CD4-positive, alpha-beta T cell (primary cell): ENCODE data around the gene IL13. TPM values are rescaled to one million over a fixed set of nuclear protein-coding genes. Genes with fewer than 3 reads are reported as not detected.

Experiments
- ATAC-seq: fragments of 200-7000 bp; cut with Tn5 transposase; one replicate; pipeline ENCODE4 v1.10.0; 2022; ENCODE audit warnings: mild to moderate bottlenecking; ENCODE audit not compliant: poor library complexity
- CTCF ChIA-PET: fragments of 350-600 bp; sonication (Branson Sonifier 250); formaldehyde crosslinking; loops from one replicate; lab custom pipeline; 2021; ENCODE audit warnings: antibody characterized with exemption, inconsistent platforms; lab: Charles Lee
- POLR2A ChIA-PET: fragments of 350-600 bp; sonication (Branson Sonifier 250); formaldehyde crosslinking; loops from one replicate; lab custom pipeline; 2021; ENCODE audit warnings: antibody characterized with exemption, inconsistent platforms; lab: Charles Lee
- DNase-seq, 14 experiments: peaks; one replicate each; pipeline ENCODE4 v3.0.0-alpha.2; 2013 to 2020; ENCODE audit warnings: mixed read lengths in 2 of 14
- H3K27ac ChIP-seq, 2 donors: one replicate each; pipeline versions ENCODE4 v1.5.1 to v1.7.0; 2013; ENCODE audit warnings: low read length in 2 of 2, low read depth in 1 of 2, mild to moderate bottlenecking in 1 of 2
- H3K27me3 ChIP-seq, 2 experiments: 1 replicate in 1 of 2; 2 replicates in 1 of 2; pipeline versions ENCODE4 v1.6.1 to v1.7.0; 2013; ENCODE audit warnings: low read length in 2 of 2, control low read depth in 1 of 2, mild to moderate bottlenecking in 1 of 2, moderate library complexity in 1 of 2; ENCODE audit not compliant: insufficient read depth in 2 of 2, control insufficient read depth in 1 of 2
- H3K36me3 ChIP-seq: one replicate; pipeline ENCODE4 v1.6.1; 2013; ENCODE audit warnings: low read length, control low read depth; ENCODE audit not compliant: insufficient read depth
- H3K4me1 ChIP-seq: one replicate; pipeline ENCODE4 v1.6.1; 2013; ENCODE audit warnings: low read length, control low read depth; ENCODE audit not compliant: insufficient read depth
- H3K4me3 ChIP-seq: one replicate; pipeline ENCODE4 v1.5.1; 2013; ENCODE audit warnings: mild to moderate bottlenecking, low read length, moderate library complexity
- H3K9me3 ChIP-seq, 2 experiments: 1 replicate in 1 of 2; 2 replicates in 1 of 2; pipeline versions ENCODE4 v1.6.1 to v1.7.0; 2013; ENCODE audit warnings: low read length in 2 of 2, mild to moderate bottlenecking in 2 of 2, control low read depth in 1 of 2, moderate library complexity in 1 of 2; ENCODE audit not compliant: control insufficient read depth in 1 of 2, insufficient read depth in 1 of 2
- H3K27ac Mint-ChIP-seq: one replicate; pipeline ENCODE4 v1.8.0; 2020; ENCODE audit warnings: mixed read lengths
- H3K27me3 Mint-ChIP-seq: one replicate; pipeline ENCODE4 v1.8.0; 2021; ENCODE audit warnings: mixed read lengths
- H3K36me3 Mint-ChIP-seq: one replicate; pipeline ENCODE4 v1.8.0; 2021; ENCODE audit warnings: low read depth, mixed read lengths
- H3K4me1 Mint-ChIP-seq: one replicate; pipeline ENCODE4 v1.8.0; 2021; ENCODE audit warnings: low read depth, mixed read lengths
- H3K4me3 Mint-ChIP-seq: one replicate; pipeline ENCODE4 v1.8.0; 2020; ENCODE audit warnings: mild to moderate bottlenecking, mixed read lengths
- H3K9me3 Mint-ChIP-seq: one replicate; pipeline ENCODE4 v1.8.0; 2020; ENCODE audit warnings: mixed read lengths
- CTCF ChIP-seq: fragments of 200-600 bp; IDR thresholded peaks from one replicate; pipeline ENCODE4 v1.8.0; 2022; ENCODE audit warnings: antibody characterized with exemption, mild to moderate bottlenecking
- intact Hi-C, 2 experiments: fragments of 100-400 bp; cut with DNase I in 1 of 2; cut with micrococcal nuclease in 1 of 2; formaldehyde crosslinking; loops; one replicate each; pipeline versions ENCODE4 v1.15.1 to v1.9.0; 2023 to 2025; cut with DNase I, micrococcal nuclease
- total RNA-seq, 174 experiments: library from RNA in 2 of 174; stranded (reverse) in 2 of 174; gene quantifications; one replicate each; pipeline ENCODE4 v1.2.3 and lab custom pipeline; 2021 to 2026

IL13 gene
- total RNA-seq, 2 experiments from 2014 or later = 0.17 TPM; not detected in 1

GRCh38 chr5:132656774-132657355, 1.1 kb upstream of the IL13 start:
- POLR2A ChIA-PET = no interaction called here
- Histone ChIP-seq H3K36me3 (no peaks in the 10 kb centered on the region), H3K27me3 (peaks cover 27 to 38% of the 10 kb centered on the region in 2 experiments), H3K4me3 (peak overlapping the region; percentile 30), H3K9me3 (peaks cover 0 to 9% of the 10 kb centered on the region in 2 experiments), H3K27ac (no peak overlapping the region), H3K4me1 (peaks cover 22% of the 10 kb centered on the region)
- CTCF ChIA-PET = no interaction called here
- peak overlapping the region; percentile 62 for H3K4me3 Mint-ChIP-seq
- H3K36me3 Mint-ChIP-seq = no peaks in the 10 kb centered on the region
- H3K9me3 Mint-ChIP-seq = no peaks in the 10 kb centered on the region
- no peak overlapping the region for H3K27ac Mint-ChIP-seq
- peaks cover 14% of the 10 kb centered on the region for H3K4me1 Mint-ChIP-seq
- peaks cover 48% of the 10 kb centered on the region for H3K27me3 Mint-ChIP-seq
- DNase-seq = no peak
- TF ChIP-seq CTCF = no peak
- peak; percentile 29 for ATAC-seq
- intact Hi-C loops = no loop called here

DNA sequence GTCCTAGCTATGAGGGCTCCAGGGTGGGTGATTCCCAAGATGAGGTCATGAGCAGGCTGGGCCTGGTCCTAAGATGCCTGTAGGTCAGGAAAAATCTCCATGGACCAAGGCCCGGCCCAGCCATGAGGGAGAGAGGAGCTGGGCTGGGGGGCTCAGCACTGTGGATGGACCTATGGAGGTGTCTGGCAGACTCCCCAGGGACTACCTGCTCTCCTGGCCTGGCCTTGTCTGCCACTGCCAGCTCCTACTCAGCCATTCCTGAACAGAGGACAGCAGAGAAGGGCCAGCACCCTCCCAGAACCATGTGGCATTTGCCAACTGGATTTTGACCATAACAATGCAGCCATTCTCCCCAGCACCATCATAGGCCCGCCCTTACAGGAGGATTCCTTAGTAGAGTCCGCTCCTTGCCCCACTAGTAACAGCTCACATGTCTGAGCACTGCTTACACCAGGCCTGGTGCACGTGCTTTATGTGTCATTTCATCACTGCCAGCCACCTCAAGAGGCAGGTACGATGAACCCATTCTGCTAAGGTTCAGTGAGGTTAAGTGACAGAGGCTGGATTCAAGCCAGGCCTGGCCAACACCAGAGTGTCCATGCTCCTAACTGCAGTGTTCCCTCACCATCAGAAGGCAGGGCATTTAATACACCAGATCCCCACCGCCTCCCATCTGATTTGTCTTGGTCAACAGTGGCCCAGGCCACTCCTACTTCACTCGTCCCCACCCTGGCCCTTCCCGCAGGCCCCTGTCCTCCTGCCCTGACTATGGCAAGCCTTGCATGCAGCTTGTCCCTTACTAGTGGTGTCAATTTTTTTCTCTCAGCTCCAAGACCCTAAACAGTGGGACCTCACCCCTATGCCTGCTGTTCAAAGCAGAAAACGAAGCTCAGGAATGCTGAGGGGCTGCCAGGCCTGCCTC, 669 bp downstream of the IL13 start:
- intact Hi-C loops = no loop called here
- DNase-seq = no peak
- no peak overlapping the region for H3K27ac ChIP-seq
- Mint-ChIP-seq H3K27ac (no peak overlapping the region), H3K4me3 (no peak overlapping the region), H3K4me1 (peaks cover 14% of the 10 kb centered on the region), H3K27me3 (peaks cover 44% of the 10 kb centered on the region), H3K36me3 (no peaks in the 10 kb centered on the region), H3K9me3 (no peaks in the 10 kb centered on the region)
- no peak overlapping the region for H3K4me3 ChIP-seq
- no peak for ATAC-seq
- H3K36me3 ChIP-seq = no peaks in the 10 kb centered on the region
- H3K27me3 ChIP-seq = peaks cover 27 to 34% of the 10 kb centered on the region in 2 experiments
- CTCF ChIA-PET = no interaction called here
- H3K9me3 ChIP-seq = peaks cover 0 to 9% of the 10 kb centered on the region in 2 experiments
- H3K4me1 ChIP-seq = peaks cover 32% of the 10 kb centered on the region
- POLR2A ChIA-PET = no interaction called here
- no peak for TF ChIP-seq CTCF

DNA sequence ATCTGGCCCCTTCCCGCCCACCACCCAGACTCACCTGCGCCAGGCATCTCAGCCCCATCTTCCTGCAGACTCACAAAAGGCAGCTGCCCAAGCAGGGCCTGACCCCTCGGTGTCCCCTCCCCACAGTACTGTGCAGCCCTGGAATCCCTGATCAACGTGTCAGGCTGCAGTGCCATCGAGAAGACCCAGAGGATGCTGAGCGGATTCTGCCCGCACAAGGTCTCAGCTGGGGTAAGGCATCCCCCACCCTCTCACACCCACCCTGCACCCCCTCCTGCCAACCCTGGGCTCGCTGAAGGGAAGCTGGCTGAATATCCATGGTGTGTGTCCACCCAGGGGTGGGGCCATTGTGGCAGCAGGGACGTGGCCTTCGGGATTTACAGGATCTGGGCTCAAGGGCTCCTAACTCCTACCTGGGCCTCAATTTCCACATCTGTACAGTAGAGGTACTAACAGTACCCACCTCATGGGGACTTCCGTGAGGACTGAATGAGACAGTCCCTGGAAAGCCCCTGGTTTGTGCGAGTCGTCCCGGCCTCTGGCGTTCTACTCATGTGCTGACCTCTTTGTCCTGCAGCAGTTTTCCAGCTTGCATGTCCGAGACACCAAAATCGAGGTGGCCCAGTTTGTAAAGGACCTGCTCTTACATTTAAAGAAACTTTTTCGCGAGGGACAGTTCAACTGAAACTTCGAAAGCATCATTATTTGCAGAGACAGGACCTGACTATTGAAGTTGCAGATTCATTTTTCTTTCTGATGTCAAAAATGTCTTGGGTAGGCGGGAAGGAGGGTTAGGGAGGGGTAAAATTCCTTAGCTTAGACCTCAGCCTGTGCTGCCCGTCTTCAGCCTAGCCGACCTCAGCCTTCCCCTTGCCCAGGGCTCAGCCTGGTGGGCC, 1.9 kb downstream of the IL13 start:
- H3K4me1 Mint-ChIP-seq = peaks cover 14% of the 10 kb centered on the region
- H3K4me3 ChIP-seq = no peak overlapping the region
- no peak overlapping the region for H3K4me3 Mint-ChIP-seq
- H3K27ac ChIP-seq = no peak overlapping the region
- no peak overlapping the region for H3K27ac Mint-ChIP-seq
- CTCF ChIA-PET = no interaction called here
- peaks cover 39% of the 10 kb centered on the region for H3K4me1 ChIP-seq
- peaks cover 26 to 33% of the 10 kb centered on the region in 2 experiments for H3K27me3 ChIP-seq
- peaks cover 32% of the 10 kb centered on the region for H3K27me3 Mint-ChIP-seq
- no peaks in the 10 kb centered on the region for H3K36me3 ChIP-seq
- no peaks in the 10 kb centered on the region for H3K9me3 Mint-ChIP-seq
- ATAC-seq (no peak), DNase-seq (no peak)
- H3K36me3 Mint-ChIP-seq = no peaks in the 10 kb centered on the region
- no peak for TF ChIP-seq CTCF
- peaks cover 0 to 9% of the 10 kb centered on the region in 2 experiments for H3K9me3 ChIP-seq
- POLR2A ChIA-PET = no interaction called here
- intact Hi-C loops = no loop called here
